H1 (cell line): ENCODE measurements around the gene RUVBL2. TPM values are rescaled to one million over a fixed set of nuclear protein-coding genes. Genes with fewer than 3 reads are reported as not detected.
A peak's percentile ranks its signal among the peaks of the same experiment; 100 is the strongest.

Experiments used
- CTCF ChIA-PET: fragments of 300-600 bp; sonication (Branson Sonifier 250); formaldehyde crosslinking; loops from one replicate; lab custom pipeline; 2021; ENCODE audit not compliant: partially characterized antibody; lab: Charles Lee
- POLR2A ChIA-PET: fragments of 300-600 bp; sonication (Branson Sonifier 250); formaldehyde crosslinking; loops from one replicate; lab custom pipeline; 2021; ENCODE audit warnings: inconsistent platforms; ENCODE audit not compliant: partially characterized antibody; lab: Charles Lee
- DNase-seq, 2 experiments: peaks; one replicate each; pipeline versions ENCODE4 v3.0.0 to v3.0.0-alpha.2; 2010 to 2022; ENCODE audit warnings: low spot score in 2 of 2, low read depth in 1 of 2, mixed read lengths in 1 of 2
- FAIRE-seq: peaks from 2 replicates; lab custom pipeline; 2011; peaks lifted over from hg19 to GRCh38; lab: Jason Lieb, UNC
- H2AFZ ChIP-seq: 2 replicates; pipeline ENCODE4 v1.8.1; 2012; ENCODE audit warnings: low read length, inconsistent platforms
- H2AK5ac ChIP-seq: 2 replicates; pipeline ENCODE4 v1.6.1; 2013; ENCODE audit warnings: low read depth, low read length
- H2BK120ac ChIP-seq: replicated peaks from 2 replicates; pipeline ENCODE3; 2013; ENCODE audit warnings: low read depth, low read length, inconsistent platforms
- H2BK12ac ChIP-seq: 2 replicates; pipeline ENCODE4 v1.6.1; 2013; ENCODE audit warnings: low read depth, low read length
- H2BK15ac ChIP-seq: 2 replicates; pipeline ENCODE4 v1.6.1; 2013; ENCODE audit warnings: low read length
- H2BK20ac ChIP-seq: 2 replicates; pipeline ENCODE4 v1.6.1; 2013; ENCODE audit warnings: low read length
- H2BK5ac ChIP-seq: 2 replicates; pipeline ENCODE4 v1.6.1; 2013; ENCODE audit warnings: low read depth, low read length
- H3K14ac ChIP-seq: 2 replicates; pipeline ENCODE4 v1.6.1; 2013; ENCODE audit warnings: inconsistent platforms; ENCODE audit not compliant: insufficient read length
- H3K18ac ChIP-seq: 2 replicates; pipeline ENCODE4 v1.6.1; 2013; ENCODE audit warnings: low read length; ENCODE audit errors: extremely low read depth
- H3K23ac ChIP-seq: 2 replicates; pipeline ENCODE4 v1.6.1; 2013; ENCODE audit warnings: inconsistent platforms; ENCODE audit not compliant: insufficient read length
- H3K23me2 ChIP-seq: 2 replicates; pipeline ENCODE4 v1.6.1; 2013; ENCODE audit warnings: low read depth, low read length
- H3K27ac ChIP-seq: 2 replicates; pipeline ENCODE4 v1.6.1; 2011; ENCODE audit warnings: low read depth, low read length, inconsistent platforms
- H3K27me3 ChIP-seq, 4 experiments: replicated peaks in 1 of 4; 1 replicate in 1 of 4; 2 replicates in 3 of 4; pipeline versions ENCODE4 v1.6.1 to v1.8.1; 2011 to 2013; ENCODE audit warnings: low read length in 3 of 4, mild to moderate bottlenecking in 3 of 4, inconsistent platforms in 2 of 4, mixed read lengths in 2 of 4, moderate library complexity in 1 of 4; ENCODE audit not compliant: control insufficient read depth in 3 of 4, insufficient read depth in 3 of 4; ENCODE audit errors: extremely low read depth in 1 of 4
- H3K36me3 ChIP-seq, 4 experiments: 2 replicates each; pipeline versions ENCODE4 v1.6.1 to v1.8.1; 2011 to 2013; ENCODE audit warnings: mild to moderate bottlenecking in 4 of 4, low read length in 3 of 4, moderate library complexity in 2 of 4, control low read depth in 1 of 4, inconsistent platforms in 1 of 4; ENCODE audit not compliant: insufficient read depth in 4 of 4, control insufficient read depth in 2 of 4
- H3K4ac ChIP-seq: replicated peaks from 2 replicates; pipeline ENCODE3; 2013; ENCODE audit warnings: low read length, low read depth, mixed read lengths, inconsistent platforms; ENCODE audit not compliant: insufficient read length
- H3K4me1 ChIP-seq, 4 experiments: replicated peaks in 1 of 4; 1 replicate in 1 of 4; 2 replicates in 3 of 4; pipeline versions ENCODE4 v1.6.1 to v1.8.1; 2011 to 2013; ENCODE audit warnings: low read length in 3 of 4, inconsistent platforms in 2 of 4, mixed read lengths in 1 of 4; ENCODE audit not compliant: insufficient read depth in 4 of 4, control insufficient read depth in 3 of 4
- H3K4me2 ChIP-seq, 2 experiments: 2 replicates each; pipeline versions ENCODE4 v1.6.1 to v1.8.1; 2011 to 2013; ENCODE audit warnings: low read depth in 2 of 2, low read length in 2 of 2, control low read depth in 1 of 2, inconsistent platforms in 1 of 2, mild to moderate bottlenecking in 1 of 2; ENCODE audit not compliant: insufficient read depth in 1 of 2
- H3K4me3 ChIP-seq, 4 experiments: fragments of 200-600, 300-600 bp in 1 of 4; sonication (generic), shearing (Covaris generic), sonication (Bioruptor Twin) in 1 of 4; 2 replicates each; pipeline versions ENCODE4 v1.5.1 to v1.8.1; 2011 to 2016; ENCODE audit warnings: low read length in 4 of 4, low read depth in 3 of 4, control low read depth in 2 of 4, inconsistent platforms in 2 of 4, mild to moderate bottlenecking in 2 of 4, mixed read lengths in 1 of 4, moderate library complexity in 1 of 4; ENCODE audit not compliant: insufficient read depth in 2 of 4; ENCODE audit errors: extremely low read depth in 1 of 4
- H3K56ac ChIP-seq: replicated peaks from 2 replicates; pipeline ENCODE3; 2013; ENCODE audit warnings: low read depth, mild to moderate bottlenecking, mixed read lengths, low read length, inconsistent platforms; ENCODE audit not compliant: insufficient read length
- H3K79me1 ChIP-seq: 2 replicates; pipeline ENCODE4 v1.6.1; 2013; ENCODE audit warnings: low read depth, low read length, control low read depth
- H3K79me2 ChIP-seq, 2 experiments: 2 replicates each; pipeline versions ENCODE4 v1.6.1 to v1.8.1; 2012 to 2013; ENCODE audit warnings: low read length in 2 of 2, mild to moderate bottlenecking in 2 of 2, inconsistent platforms in 1 of 2; ENCODE audit not compliant: insufficient read depth in 2 of 2, control insufficient read depth in 1 of 2
- H3K9ac ChIP-seq, 4 experiments: replicated peaks in 1 of 4; 1 replicate in 1 of 4; 2 replicates in 3 of 4; pipeline versions ENCODE4 v1.6.1 to v1.8.1; 2011 to 2013; ENCODE audit warnings: low read depth in 3 of 4, low read length in 3 of 4, control low read depth in 2 of 4, mild to moderate bottlenecking in 2 of 4, moderate library complexity in 2 of 4, inconsistent platforms in 1 of 4; ENCODE audit errors: extremely low read depth in 1 of 4
- H3K9me3 ChIP-seq, 2 experiments: 2 replicates each; pipeline versions ENCODE4 v1.6.1 to v1.8.1; 2012 to 2013; ENCODE audit warnings: mild to moderate bottlenecking in 2 of 2, moderate library complexity in 2 of 2, control low read depth in 1 of 2, inconsistent platforms in 1 of 2, low read depth in 1 of 2, low read length in 1 of 2, mixed read lengths in 1 of 2; ENCODE audit not compliant: insufficient read depth in 2 of 2
- H4K20me1 ChIP-seq, 2 experiments: replicated peaks in 1 of 2; 2 replicates each; pipeline versions ENCODE3 to v1.8.1; 2011 to 2013; ENCODE audit warnings: inconsistent platforms in 2 of 2, low read length in 2 of 2, mild to moderate bottlenecking in 1 of 2; ENCODE audit not compliant: insufficient read depth in 2 of 2, control insufficient read depth in 1 of 2
- H4K5ac ChIP-seq: 2 replicates; pipeline ENCODE4 v1.6.1; 2013; ENCODE audit warnings: low read length, low read depth, mixed read lengths, inconsistent platforms; ENCODE audit not compliant: insufficient read length
- H4K8ac ChIP-seq: 2 replicates; pipeline ENCODE4 v1.8.0; 2013; ENCODE audit warnings: mild to moderate bottlenecking, moderate library complexity, low read length, inconsistent platforms; ENCODE audit not compliant: insufficient read depth; ENCODE audit errors: extremely low read depth
- H4K91ac ChIP-seq: replicated peaks from 2 replicates; pipeline ENCODE3; 2013; ENCODE audit warnings: low read length, mixed read lengths, inconsistent platforms; ENCODE audit not compliant: insufficient read length
- BRCA1 ChIP-seq: IDR thresholded peaks from 2 replicates; pipeline ENCODE4 v1.6.1; 2012; ENCODE audit warnings: low read depth, low read length, improper control_type of control experiment
- KDM4A ChIP-seq: IDR thresholded peaks from one replicate; pipeline ENCODE4 v1.7.1; 2012; ENCODE audit warnings: low read depth, mild to moderate bottlenecking, moderate library complexity, low read length, inconsistent platforms; ENCODE audit not compliant: severe bottlenecking
- RXRA ChIP-seq: IDR thresholded peaks from 2 replicates; pipeline ENCODE4 v1.6.1; 2011; ENCODE audit warnings: low read depth, mild to moderate bottlenecking, low read length, moderate library complexity; ENCODE audit not compliant: insufficient read depth
- WGBS, 2 experiments: shearing (Covaris generic) in 1 of 2; methylation state at CpG; one replicate each; pipeline versions ENCODE4 v1.1.6 to v1.1.7; 2013 to 2015; ENCODE audit warnings: low lambda C conversion rate in 2 of 2, mixed read lengths in 2 of 2, inconsistent platforms in 1 of 2, low coverage in 1 of 2, missing lambda C conversion rate in 1 of 2; ENCODE audit not compliant: insufficient replicate concordance in 2 of 2, insufficient coverage in 1 of 2, insufficient read length in 1 of 2; ENCODE audit errors: extremely low coverage in 1 of 2, missing lambda C conversion rate in 1 of 2; 5-methylcytosine and 5-hydroxymethylcytosine counted together
- polyA plus RNA-seq, 7 experiments: library from polyadenylated mRNA; depleted of rRNA in 3 of 7; stranded (reverse) in 5 of 7; unstranded in 2 of 7; fragments of >200 nt in 5 of 7; fragments of 200-250 nt in 2 of 7; gene quantifications; 1 replicate in 5 of 7; 2 replicates in 1 of 7; 4 replicates in 1 of 7; pipeline versions ENCODE4 v1.2.1 to v1.2.3, GENCODE V29; 2011 to 2013; ENCODE audit warnings: missing spikeins in 2 of 7, mixed read lengths in 2 of 7
- total RNA-seq: library from RNA; stranded (reverse); fragmentation: NEBNext Ultra II Directional; extraction: Animal tissue kit (Norgen Biotek cat#: 25700); gene quantifications from 2 replicates; pipeline ENCODE4 v1.2.1, GENCODE V29; 2021

Gene RUVBL2
- total and polyA plus RNA-seq, 2 of the 8 experiments (the other 6 are each of a cell fraction or from before 2014, with no cell fraction given): 152 to 247 TPM

GRCh38 chr19:49064768-49065611, 71.3 kb downstream of the RUVBL2 start, which contains the start of gene NTF4:
NTF4 (minus strand) TSS chr19:49064818; CDS start chr19:49061997, 2,821 bp downstream.
- WGBS, 2 experiments: 4% methylated on average over 9 of the region's 53 CpGs; no CpG with 5 or more reads in 1 of the 2 experiments
- no peak for FAIRE-seq

More at GRCh38 chr19:49064768-49065611, 71.3 kb downstream of the RUVBL2 start, which contains the start of gene NTF4:
- Histone ChIP-seq H4K20me1 (no peaks in the 10 kb centered on the region), H3K23me2 (peaks cover 8% of the 10 kb centered on the region), H3K4me2 (peak within 1 kb of the TSS; percentile 88 to 90), H3K79me1 (no peaks in the 10 kb centered on the region), H3K4me3 (peak within 1 kb of the TSS; percentile 28 to 61 (median 31)), H4K8ac (no peak within 1 kb of the TSS; the same call in none of the 2 replicates), H3K36me3 (no peaks in the 10 kb centered on the region), H2BK5ac (no peak within 1 kb of the TSS; the same call in 1 of the 2 replicates), H4K91ac (peak within 1 kb of the TSS; percentile 59), H2AFZ (0 out of 2 replicates have a peak within 1 kb of the TSS, but pooled peaks have one; percentile 17), H3K4ac (no peak within 1 kb of the TSS), H3K27me3 (peaks cover under 1 to 43% (median 36%) of the 10 kb centered on the region in 4 experiments), H4K5ac (peak within 1 kb of the TSS; percentile 66), H3K14ac (no peak within 1 kb of the TSS), H3K9me3 (no peaks in the 10 kb centered on the region), H2AK5ac (no peak within 1 kb of the TSS), H3K23ac (no peak within 1 kb of the TSS), H3K9ac (peak within 1 kb of the TSS in 1 of 4 experiments; percentile 28; a peak in 1 of 7 replicates), H3K27ac (no peak within 1 kb of the TSS), H2BK120ac (no peak within 1 kb of the TSS), H2BK20ac (no peak within 1 kb of the TSS), H3K56ac (no peak within 1 kb of the TSS), H3K18ac (peak within 1 kb of the TSS; percentile 85), H2BK12ac (peak within 1 kb of the TSS; percentile 50; the same call in 1 of the 2 replicates), H3K4me1 (peaks cover 0 to 22% (median 17%) of the 10 kb centered on the region in 4 experiments; a peak in 6 of 7 replicates), H2BK15ac (no peak within 1 kb of the TSS), H3K79me2 (no peaks in the 10 kb centered on the region)
- CTCF ChIA-PET: interaction anchor here (0.6 to 1.8 kb wide), 8 partner anchors 10 to 415 kb away, joined by 3 to 7 read pairs (median 4); partner anchors contain the start of genes GYS1 and RUVBL2
- TF ChIP-seq KDM4A (peak; percentile 38), RXRA (no peak), BRCA1 (no peak)
- peak in 1 of 2 experiments; percentile 78 for DNase-seq
- POLR2A ChIA-PET: interaction anchor here (0.9 to 1.5 kb wide), 3 partner anchors 13 to 53 kb away, joined by 3 read pairs; no protein-coding TSS in a partner anchor
